GM12878 (cell line): ENCODE data around the gene TPR. TPM values are rescaled to one million over a fixed set of nuclear protein-coding genes. Genes with fewer than 3 reads are reported as not detected.

Source experiments
- ATAC-seq: fragments of 200-7000 bp; cut with Tn5 transposase; 3 replicates; pipeline ENCODE4 v1.9.1; 2020; ENCODE audit warnings: mild to moderate bottlenecking, moderate library complexity
- BruUV-seq: library from RNA; stranded (reverse); fragments of 400-500 nt; replicated peaks from 2 replicates; lab custom pipeline; 2021; lab: Mats Ljungman, UMichigan
- CTCF ChIA-PET: fragments of 300-600 bp; sonication (Branson Sonifier 250); formaldehyde crosslinking; extraction: SDS; loops from one replicate; lab custom pipeline; 2021; ENCODE audit warnings: inconsistent platforms; lab: Yijun Ruan, JAX
- POLR2A ChIA-PET: fragments of 350-600 bp; formaldehyde crosslinking; extraction: SDS; loops from one replicate; lab custom pipeline; 2021; ENCODE audit warnings: inconsistent platforms; lab: Charles Lee
- RAD21 ChIA-PET: fragments of 300-600 bp; sonication (Branson Sonifier 250); formaldehyde crosslinking; loops from one replicate; lab custom pipeline; 2023; ENCODE audit warnings: antibody characterized with exemption; ENCODE audit not compliant: unreplicated experiment; lab: Charles Lee
- SMC1A ChIA-PET: fragments of 300-600 bp; sonication (Branson Sonifier 250); formaldehyde crosslinking; loops from one replicate; lab custom pipeline; 2023; ENCODE audit not compliant: unreplicated experiment, uncharacterized antibody; lab: Charles Lee
- DNase-seq: peaks from one replicate; pipeline ENCODE4 v3.0.0-alpha.2; 2011; ENCODE audit warnings: low read depth, low spot score
- FAIRE-seq: peaks from 3 replicates; lab custom pipeline; 2011; peaks lifted over from hg19 to GRCh38; lab: Jason Lieb, UNC
- H2AFZ ChIP-seq: 2 replicates; pipeline ENCODE4 v1.6.0; 2011; ENCODE audit warnings: low read depth, low read length, control low read depth; ENCODE audit not compliant: control insufficient read depth
- H3K27ac ChIP-seq: 2 replicates; pipeline ENCODE4 v1.5.1; 2011; ENCODE audit warnings: control low read depth; ENCODE audit not compliant: control insufficient read depth, insufficient read depth
- H3K27me3 ChIP-seq, 2 experiments: replicated peaks in 1 of 2; 2 replicates each; pipeline versions ENCODE4 v1.6.0 to v1.6.1; 2011; ENCODE audit warnings: low read length in 1 of 2; ENCODE audit not compliant: control insufficient read depth in 2 of 2, insufficient read depth in 2 of 2
- H3K36me3 ChIP-seq, 2 experiments: 2 replicates each; pipeline ENCODE4 v1.5.1; 2011; ENCODE audit warnings: low read length in 1 of 2; ENCODE audit not compliant: control insufficient read depth in 2 of 2, insufficient read depth in 2 of 2
- H3K4me1 ChIP-seq: 2 replicates; pipeline ENCODE4 v1.6.1; 2011; ENCODE audit warnings: mild to moderate bottlenecking, low read length, moderate library complexity, mixed read lengths; ENCODE audit not compliant: control insufficient read depth, insufficient read depth
- H3K4me2 ChIP-seq: 2 replicates; pipeline ENCODE4 v1.6.0; 2011; ENCODE audit warnings: control low read depth; ENCODE audit not compliant: control insufficient read depth, insufficient read depth
- H3K4me3 ChIP-seq: fragments of 200-600 bp; sonication (generic); 2 replicates; pipeline ENCODE4 v1.5.1; 2016
- H3K79me2 ChIP-seq: 2 replicates; pipeline ENCODE4 v1.6.0; 2011; ENCODE audit warnings: low read length; ENCODE audit not compliant: control insufficient read depth, insufficient read depth
- H3K9ac ChIP-seq: 2 replicates; pipeline ENCODE4 v1.8.0; 2011; ENCODE audit warnings: low read length, control low read depth, mixed read lengths; ENCODE audit not compliant: control insufficient read depth, insufficient read depth
- H3K9me3 ChIP-seq: replicated peaks from 3 replicates; pipeline ENCODE4 v1.5.1; 2011; ENCODE audit warnings: mild to moderate bottlenecking, low read length; ENCODE audit not compliant: control insufficient read depth, insufficient read depth
- H4K20me1 ChIP-seq: 2 replicates; pipeline ENCODE4 v1.6.0; 2011; ENCODE audit not compliant: control insufficient read depth, insufficient read depth
- CHD1 ChIP-seq: IDR thresholded peaks from 2 replicates; pipeline ENCODE4 v1.6.1; 2012; ENCODE audit warnings: low read depth, low read length, improper control_type of control experiment
- CREB1 ChIP-seq: IDR thresholded peaks from 2 replicates; pipeline ENCODE4 v1.6.1; 2012; ENCODE audit warnings: low read depth, mild to moderate bottlenecking, inconsistent platforms
- DPF2 ChIP-seq: fragments of 450-650 bp; IDR thresholded peaks from 2 replicates; pipeline ENCODE4 v1.6.1; 2017; ENCODE audit warnings: mild to moderate bottlenecking
- LARP7 ChIP-seq: fragments of 450-650 bp; IDR thresholded peaks from 2 replicates; pipeline ENCODE4 v1.6.1; 2017; ENCODE audit warnings: mild to moderate bottlenecking
- MEF2A ChIP-seq: IDR thresholded peaks from 2 replicates; pipeline ENCODE4 v1.6.1; 2011; ENCODE audit warnings: low read depth, mild to moderate bottlenecking, low read length, moderate library complexity; ENCODE audit not compliant: insufficient read depth
- MYC ChIP-seq: IDR thresholded peaks from 2 replicates; pipeline ENCODE4 v1.6.1; 2011; ENCODE audit warnings: mild to moderate bottlenecking, low read length, moderate library complexity, inconsistent platforms; ENCODE audit not compliant: insufficient read depth, insufficient replicate concordance, insufficient read length, severe bottlenecking
- NBN ChIP-seq: fragments of 450-650 bp; IDR thresholded peaks from 2 replicates; pipeline ENCODE4 v1.6.1; 2016
- NFYA ChIP-seq: IDR thresholded peaks from 2 replicates; pipeline ENCODE4 v1.6.1; 2011; ENCODE audit warnings: low read depth, mild to moderate bottlenecking, low read length, improper control_type of control experiment, borderline replicate concordance
- TARDBP ChIP-seq: IDR thresholded peaks from 2 replicates; pipeline ENCODE4 v1.6.1; 2016; ENCODE audit warnings: borderline replicate concordance
- ZNF274 ChIP-seq: IDR thresholded peaks from one replicate; pipeline ENCODE4 v1.8.0; 2011; ENCODE audit not compliant: insufficient read length, insufficient read depth
- WGBS: methylation state at CpG from one replicate; pipeline ENCODE4 v1.1.6; 2016; ENCODE audit warnings: low lambda C conversion rate; ENCODE audit not compliant: insufficient replicate concordance, insufficient coverage; ENCODE audit errors: missing lambda C conversion rate; 5-methylcytosine and 5-hydroxymethylcytosine counted together
- in situ Hi-C: fragments of 300-500 bp; cut with MboI; formaldehyde crosslinking; loops from 9 replicates; pipeline ENCODE4 v1.14.3; 2018; ENCODE audit warnings: mixed read lengths
- intact Hi-C: fragments of 100-400 bp; cut with micrococcal nuclease; formaldehyde crosslinking; loops from one replicate; pipeline ENCODE4 v1.14.2; 2022; ENCODE audit not compliant: unreplicated experiment
- polyA plus RNA-seq, 11 experiments: library from polyadenylated mRNA; depleted of rRNA in 4 of 11; unstranded in 6 of 11; stranded (reverse) in 5 of 11; fragments of >200 nt; fragmentation: Nextera tagmentation in 4 of 11; fragmentation: Illumina TruSeq in 1 of 11; extraction: Ambion mirVana in 4 of 11; extraction: Trizol in 1 of 11; gene quantifications; 1 replicate in 1 of 11; 2 replicates in 10 of 11; pipeline versions ENCODE4 v1.2.1 to v1.2.3, GENCODE V29; 2011 to 2016; ENCODE audit warnings: inconsistent platforms in 2 of 11, missing spikeins in 2 of 11, low read depth in 1 of 11
- total RNA-seq, 4 experiments: library from RNA; depleted of rRNA in 3 of 4; stranded (reverse); fragments of >200 nt in 3 of 4; fragmentation: Illumina TruSeq in 1 of 4; extraction: Trizol in 1 of 4; gene quantifications; 2 replicates each; pipeline versions ENCODE4 v1.2.1 to v1.2.3, GENCODE V29; 2013 to 2021
- TF ChIP-seq, protein P1 (sequence below): IDR thresholded peaks from 2 replicates; pipeline ENCODE4 v1.6.1; 2012; ENCODE audit warnings: low read depth, low read length, improper control_type of control experiment
- TF ChIP-seq, protein P2 (sequence below): fragments of 450-650 bp; conservative IDR thresholded peaks from 2 replicates; pipeline ENCODE4 v1.6.1; 2017; ENCODE audit warnings: mild to moderate bottlenecking, moderate library complexity

TPR gene
- total and polyA plus RNA-seq, 10 of the 15 experiments (the other 5 are each of a cell fraction or from before 2014, with no cell fraction given) = 30.9 to 122 (median 92.2) TPM

DNA sequence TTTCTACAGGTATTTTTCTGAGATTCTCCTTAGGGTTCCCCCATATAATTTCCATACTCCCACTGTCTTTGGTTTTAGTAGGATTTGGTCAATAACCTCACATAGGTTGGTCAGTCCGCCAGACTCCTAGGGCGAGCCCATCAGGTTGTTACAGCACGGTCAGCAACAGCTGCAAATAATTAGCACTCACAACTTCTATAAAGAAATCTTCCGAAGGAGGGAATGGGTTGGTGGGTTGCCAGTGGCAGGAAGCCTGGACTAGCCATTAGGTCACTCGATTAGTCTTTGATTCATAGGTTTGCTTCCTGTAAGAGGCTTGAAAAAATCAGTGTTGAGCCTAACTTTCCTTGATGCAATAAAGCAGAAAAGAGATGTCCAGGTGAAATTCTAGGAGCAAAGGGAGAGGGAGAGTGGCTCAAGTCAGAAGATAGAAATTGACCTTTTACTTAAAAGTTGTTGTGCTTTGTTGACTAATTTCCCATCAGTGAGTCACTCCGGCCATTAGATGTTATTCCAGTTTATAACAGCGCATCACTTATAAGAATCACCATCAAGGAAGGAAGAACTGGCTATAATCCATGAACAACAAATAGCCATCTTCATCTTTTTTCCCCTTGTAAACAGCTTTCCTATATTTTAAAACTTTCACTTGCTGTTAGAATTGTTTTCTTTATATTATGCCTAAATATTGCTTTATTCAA, 88.3 kb downstream of the TPR start:
- POLR2A ChIA-PET = no interaction called here
- BruUV-seq = no TSS peak
- 72% methylated on average over 7 of the region's 7 CpGs for WGBS
- Histone ChIP-seq H4K20me1 (no peaks in the 10 kb centered on the region), H3K4me1 (no peaks in the 10 kb centered on the region), H3K9ac (no peak overlapping the region), H3K27ac (no peak overlapping the region), H3K4me3 (no peak overlapping the region), H3K79me2 (no peaks in the 10 kb centered on the region), H2AFZ (no peak overlapping the region), H3K36me3 (no peaks in the 10 kb centered on the region), H3K4me2 (no peak overlapping the region), H3K9me3 (no peaks in the 10 kb centered on the region), H3K27me3 (no peaks in the 10 kb centered on the region)
- FAIRE-seq = no peak
- SMC1A ChIA-PET = interaction anchor here (2.1 kb wide), 1 partner anchor 10 kb away, joined by 7 read pairs; the partner anchor contains the start of gene PRG4
- intact Hi-C loops (no loop called here), in situ Hi-C loops (no loop called here)
- DNase-seq = no peak
- CTCF ChIA-PET = interaction anchor here (1.4 kb wide), 1 partner anchor 9 kb away, joined by 3 read pairs; no protein-coding TSS in a partner anchor
- TF ChIP-seq CHD1 (no peak), TARDBP (no peak), ZNF274 (no peak), LARP7 (no peak), CREB1 (no peak), MEF2A (no peak), DPF2 (no peak), MYC (no peak), NBN (no peak), NFYA (no peak)
- TF ChIP-seq, protein P1, sequence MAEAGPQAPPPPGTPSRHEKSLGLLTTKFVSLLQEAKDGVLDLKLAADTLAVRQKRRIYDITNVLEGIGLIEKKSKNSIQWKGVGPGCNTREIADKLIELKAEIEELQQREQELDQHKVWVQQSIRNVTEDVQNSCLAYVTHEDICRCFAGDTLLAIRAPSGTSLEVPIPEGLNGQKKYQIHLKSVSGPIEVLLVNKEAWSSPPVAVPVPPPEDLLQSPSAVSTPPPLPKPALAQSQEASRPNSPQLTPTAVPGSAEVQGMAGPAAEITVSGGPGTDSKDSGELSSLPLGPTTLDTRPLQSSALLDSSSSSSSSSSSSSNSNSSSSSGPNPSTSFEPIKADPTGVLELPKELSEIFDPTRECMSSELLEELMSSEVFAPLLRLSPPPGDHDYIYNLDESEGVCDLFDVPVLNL = no peak
- TF ChIP-seq, protein P2, sequence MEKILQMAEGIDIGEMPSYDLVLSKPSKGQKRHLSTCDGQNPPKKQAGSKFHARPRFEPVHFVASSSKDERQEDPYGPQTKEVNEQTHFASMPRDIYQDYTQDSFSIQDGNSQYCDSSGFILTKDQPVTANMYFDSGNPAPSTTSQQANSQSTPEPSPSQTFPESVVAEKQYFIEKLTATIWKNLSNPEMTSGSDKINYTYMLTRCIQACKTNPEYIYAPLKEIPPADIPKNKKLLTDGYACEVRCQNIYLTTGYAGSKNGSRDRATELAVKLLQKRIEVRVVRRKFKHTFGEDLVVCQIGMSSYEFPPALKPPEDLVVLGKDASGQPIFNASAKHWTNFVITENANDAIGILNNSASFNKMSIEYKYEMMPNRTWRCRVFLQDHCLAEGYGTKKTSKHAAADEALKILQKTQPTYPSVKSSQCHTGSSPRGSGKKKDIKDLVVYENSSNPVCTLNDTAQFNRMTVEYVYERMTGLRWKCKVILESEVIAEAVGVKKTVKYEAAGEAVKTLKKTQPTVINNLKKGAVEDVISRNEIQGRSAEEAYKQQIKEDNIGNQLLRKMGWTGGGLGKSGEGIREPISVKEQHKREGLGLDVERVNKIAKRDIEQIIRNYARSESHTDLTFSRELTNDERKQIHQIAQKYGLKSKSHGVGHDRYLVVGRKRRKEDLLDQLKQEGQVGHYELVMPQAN = no peak
- RAD21 ChIA-PET = no interaction called here
- no peak for ATAC-seq
